GM18498 (cell line): ENCODE data around the gene CDK14.

ENCODE experiments used
- ATAC-seq: cut with Tn5 transposase; IDR thresholded peaks from one replicate; pipeline ENCODE4 v1.9.1; 2021; ENCODE audit warnings: mild to moderate bottlenecking, moderate library complexity; ENCODE audit not compliant: unreplicated experiment

Gene CDK14

GRCh38 chr7:90833443-90833842 lies 237.3 kb downstream of the CDK14 start:
- no peak for ATAC-seq

DNA sequence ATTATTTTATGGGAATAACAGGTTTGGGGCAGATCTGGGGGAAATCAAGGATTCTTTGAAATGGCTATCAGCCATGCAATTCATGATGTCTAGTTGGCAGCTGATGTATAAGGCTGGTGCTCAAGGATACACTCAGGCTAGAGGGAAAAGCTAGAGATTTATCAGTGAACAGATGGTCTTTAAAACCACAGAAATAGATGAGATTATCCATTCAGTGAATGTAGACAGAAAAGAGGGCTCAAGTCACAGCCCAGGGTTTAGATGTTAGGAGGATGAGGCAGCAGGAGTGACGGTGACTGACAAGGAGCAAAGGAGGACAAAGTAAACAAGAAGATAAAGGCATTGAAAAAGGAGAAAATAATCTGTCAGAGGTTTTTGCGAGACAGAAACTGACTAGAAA lies 238.7 kb downstream of the CDK14 start:
- ATAC-seq: no peak

GRCh38 chr7:90835861-90836260 lies 239.7 kb downstream of the CDK14 start:
- ATAC-seq: no peak

- ATAC-seq: no peak
These were observed 240.8 kb downstream of the CDK14 start for GRCh38 chr7:90836937-90837336.

GRCh38 chr7:90838799-90839198 lies 242.7 kb downstream of the CDK14 start:
- ATAC-seq: no peak

DNA sequence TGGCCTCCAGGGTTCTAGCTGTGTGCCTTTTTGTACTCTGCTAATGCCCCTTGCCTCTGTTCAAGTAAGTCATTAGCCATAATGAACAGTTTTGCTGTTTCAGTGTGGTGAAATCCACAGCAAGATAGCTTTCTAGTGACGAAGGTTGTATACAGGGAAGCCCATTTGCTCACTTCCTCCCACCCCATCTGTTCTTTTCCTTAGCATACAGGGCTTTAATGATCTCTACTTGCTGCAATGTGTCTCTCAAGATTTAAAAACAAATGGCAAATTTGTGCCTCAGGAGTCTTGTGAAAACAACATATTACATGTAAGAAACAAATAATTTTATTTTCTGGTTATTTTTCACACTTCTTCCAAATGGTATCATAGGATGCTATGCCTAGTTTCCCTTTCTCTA lies 243.2 kb downstream of the CDK14 start:
- ATAC-seq: no peak

DNA sequence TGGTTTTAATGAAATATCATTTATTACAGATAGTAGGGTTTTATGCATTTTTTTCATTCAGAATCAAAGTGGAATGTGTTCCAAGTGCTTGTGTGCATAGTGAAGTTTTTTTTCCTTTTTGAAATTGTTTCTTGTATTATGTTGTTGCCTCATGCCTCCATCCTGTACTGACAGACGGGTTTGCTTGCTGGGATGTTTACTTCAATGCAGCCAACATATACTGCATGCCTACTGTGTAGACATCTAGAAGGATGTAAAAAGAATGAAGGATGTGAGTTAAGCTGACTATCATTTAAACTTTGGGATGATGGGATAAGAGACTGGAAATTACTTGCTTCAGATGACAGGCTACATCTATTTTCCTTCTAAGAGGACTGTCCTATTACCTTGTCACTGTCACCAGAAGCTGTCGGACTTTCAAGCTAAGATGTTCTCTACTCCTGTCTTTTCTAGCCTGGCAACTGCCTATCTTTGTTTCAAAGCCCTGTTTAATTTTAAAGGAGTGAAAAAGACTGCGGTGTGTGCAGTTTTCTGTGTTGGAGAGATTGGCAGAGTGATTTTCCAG lies 243.7 kb downstream of the CDK14 start:
- no peak for ATAC-seq

DNA sequence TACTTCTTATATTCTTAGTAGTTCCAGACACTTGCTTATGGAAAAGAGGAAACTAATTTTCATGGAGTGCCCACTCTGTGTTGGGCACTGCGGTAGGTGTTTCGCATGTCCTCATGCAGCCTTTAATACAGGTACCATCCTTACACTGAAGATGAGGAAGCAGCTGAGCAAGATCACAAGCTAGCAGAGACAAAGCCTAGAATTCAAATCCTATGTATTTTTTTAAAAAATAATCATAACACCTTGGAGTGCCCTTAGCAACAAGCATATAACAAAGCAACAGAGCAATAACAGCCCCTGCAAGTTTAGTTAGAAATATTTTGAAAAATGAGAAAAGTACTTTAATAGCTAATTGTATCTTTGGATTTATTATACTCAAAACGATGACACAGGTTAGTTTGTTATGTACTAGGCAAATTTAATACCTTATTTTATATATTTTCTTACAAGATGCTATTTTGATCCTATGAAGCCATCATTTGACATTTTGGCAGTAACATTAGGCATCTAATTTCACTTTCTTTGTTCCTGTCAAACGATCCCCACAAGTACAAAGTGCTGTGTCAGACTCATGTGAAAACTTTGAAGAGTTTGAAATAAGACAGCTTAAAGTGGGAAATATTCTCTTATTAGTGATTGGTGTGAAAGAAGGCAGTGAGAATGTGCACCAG lies 245.8 kb downstream of the CDK14 start:
- no peak for ATAC-seq

- no peak for ATAC-seq
These were observed 246.3 kb downstream of the CDK14 start for GRCh38 chr7:90842430-90842788.

- no peak for ATAC-seq
These were observed 247.4 kb downstream of the CDK14 start for GRCh38 chr7:90843472-90843871.

DNA sequence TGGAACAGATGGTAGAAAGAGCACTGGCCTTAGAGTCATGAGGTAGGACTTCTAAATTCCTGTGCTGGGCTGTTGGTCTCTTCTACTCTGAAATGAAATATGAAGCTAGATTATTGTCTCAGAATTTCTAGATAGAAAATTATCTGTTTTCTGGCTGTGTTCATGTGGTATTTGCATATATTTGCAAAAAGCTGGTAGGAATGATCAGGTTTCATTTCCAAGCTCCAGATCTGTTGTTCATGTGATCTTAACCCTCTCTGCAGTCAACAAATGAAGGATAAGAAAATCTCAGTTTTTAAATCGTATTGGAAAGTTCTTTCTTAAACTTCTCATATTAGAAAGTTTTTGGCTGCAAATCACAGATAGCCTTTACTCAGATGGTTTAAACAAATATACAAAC lies 248.3 kb downstream of the CDK14 start:
- no peak for ATAC-seq

GRCh38 chr7:90846192-90846591 lies 250.1 kb downstream of the CDK14 start:
- no peak for ATAC-seq

DNA sequence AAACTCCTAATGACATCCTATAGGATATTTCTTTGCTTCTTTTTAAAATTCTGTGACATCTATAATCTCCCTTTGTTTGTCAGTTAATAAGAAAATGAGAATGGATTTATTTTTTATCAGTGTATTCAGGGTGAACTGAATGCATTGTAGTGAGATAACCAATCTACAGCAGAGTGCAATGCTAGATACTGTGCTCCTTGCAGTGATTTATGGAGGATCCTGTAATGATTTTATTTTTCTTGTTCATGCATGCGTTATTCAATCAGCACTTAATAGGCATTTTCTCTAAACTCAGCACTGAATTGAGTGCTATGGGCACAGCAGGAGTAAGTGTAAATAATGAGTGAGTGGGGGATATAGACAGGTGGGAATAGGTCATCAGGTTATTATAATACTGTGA lies 253.9 kb downstream of the CDK14 start:
- ATAC-seq: no peak

- ATAC-seq: no peak
These were observed 254.3 kb downstream of the CDK14 start for GRCh38 chr7:90850471-90850870.

DNA sequence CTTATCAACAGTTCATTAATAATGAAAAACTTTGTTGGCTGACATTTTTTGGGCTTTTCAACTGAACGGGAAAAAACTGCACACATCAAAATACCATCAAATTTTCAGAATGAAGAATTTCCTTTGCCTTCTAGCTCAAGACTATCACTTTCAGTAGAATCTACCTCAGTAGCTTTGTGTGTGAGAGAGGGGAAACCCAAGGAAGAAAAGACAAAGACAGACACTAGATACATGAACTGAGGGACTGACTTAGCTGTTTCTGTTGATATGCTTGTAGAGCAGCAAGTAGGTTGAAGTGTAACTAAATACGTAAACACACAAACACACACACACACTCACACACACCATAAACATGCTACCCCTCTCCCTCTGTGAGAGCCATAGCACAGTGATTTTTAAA lies 257.1 kb downstream of the CDK14 start:
- ATAC-seq: peak; percentile 64

- ATAC-seq: no peak
These were observed 260.4 kb downstream of the CDK14 start for GRCh38 chr7:90856351-90857070.

DNA sequence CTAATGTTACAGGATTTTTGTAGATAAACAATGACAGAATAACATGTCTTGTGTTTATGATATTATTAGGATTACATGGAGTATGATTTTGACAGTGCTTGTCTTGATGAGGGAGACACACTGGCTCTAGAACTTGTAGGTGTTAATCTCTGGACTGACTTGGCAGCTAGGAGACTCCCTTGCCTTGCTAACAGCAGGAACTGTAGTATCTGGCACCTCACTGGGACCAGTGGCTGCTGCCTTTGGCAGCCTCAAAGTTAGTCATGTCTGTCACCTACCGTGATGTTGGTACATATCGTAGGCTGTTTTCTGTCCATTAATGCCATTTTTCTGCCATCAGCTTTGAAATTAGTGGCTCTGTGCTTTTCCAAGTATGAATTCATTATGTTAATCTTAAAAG lies 261.5 kb downstream of the CDK14 start:
- no peak for ATAC-seq

DNA sequence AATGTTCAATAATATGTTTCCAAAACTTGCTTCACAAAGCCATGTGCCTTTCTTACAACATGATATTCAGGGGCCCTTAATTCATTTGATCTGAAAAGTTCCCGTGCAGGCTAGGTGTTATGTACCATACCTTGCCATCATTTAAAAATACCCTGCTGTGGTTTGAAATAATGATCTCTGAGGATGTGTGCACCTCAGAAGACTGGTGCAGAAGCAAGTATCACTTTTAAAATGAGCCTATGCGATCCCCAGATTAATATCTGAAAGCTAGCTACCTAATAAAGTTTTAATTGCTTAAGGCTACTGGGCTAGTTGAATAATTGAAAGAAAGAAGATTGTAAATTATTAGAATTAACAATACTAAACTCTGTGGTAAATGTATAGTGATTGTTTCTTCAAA lies 262.4 kb downstream of the CDK14 start:
- peak; percentile 70 for ATAC-seq

DNA sequence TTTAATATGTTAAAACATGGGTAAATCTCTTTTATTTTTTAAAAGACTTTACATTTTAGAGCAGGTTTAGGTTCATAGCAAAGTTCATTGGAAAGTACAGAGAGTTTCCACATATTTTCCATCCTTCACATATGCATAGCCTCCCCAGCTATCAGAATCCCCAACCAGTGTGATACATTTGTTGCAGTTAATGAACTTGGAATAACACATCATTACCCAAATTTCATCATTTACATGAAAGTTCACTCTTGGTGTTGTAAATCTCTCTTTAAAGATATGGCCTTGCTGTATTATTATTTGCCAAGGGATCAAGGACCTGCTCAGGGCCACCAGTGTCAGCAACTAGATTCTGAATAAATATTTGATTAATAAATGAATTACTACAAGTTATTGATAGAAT lies 263.4 kb downstream of the CDK14 start:
- no peak for ATAC-seq

DNA sequence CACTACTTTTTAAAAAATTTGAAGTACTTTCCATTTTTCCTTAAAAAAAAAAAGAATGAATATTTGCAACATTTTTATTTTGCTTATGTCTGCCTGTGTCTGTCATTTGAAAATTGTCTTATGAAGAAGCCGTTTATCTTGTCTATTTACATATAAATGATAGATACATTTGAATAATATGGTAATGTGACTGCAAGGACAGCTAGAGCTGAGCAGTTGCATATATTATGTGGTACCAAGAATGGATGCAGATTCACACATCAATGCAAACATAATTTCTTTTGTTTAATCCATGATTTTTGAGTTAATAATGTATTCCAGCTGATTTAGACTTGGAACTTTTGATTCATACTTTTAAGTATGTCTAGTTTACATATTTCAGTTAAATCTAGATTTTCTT lies 268.0 kb downstream of the CDK14 start:
- ATAC-seq: no peak

DNA sequence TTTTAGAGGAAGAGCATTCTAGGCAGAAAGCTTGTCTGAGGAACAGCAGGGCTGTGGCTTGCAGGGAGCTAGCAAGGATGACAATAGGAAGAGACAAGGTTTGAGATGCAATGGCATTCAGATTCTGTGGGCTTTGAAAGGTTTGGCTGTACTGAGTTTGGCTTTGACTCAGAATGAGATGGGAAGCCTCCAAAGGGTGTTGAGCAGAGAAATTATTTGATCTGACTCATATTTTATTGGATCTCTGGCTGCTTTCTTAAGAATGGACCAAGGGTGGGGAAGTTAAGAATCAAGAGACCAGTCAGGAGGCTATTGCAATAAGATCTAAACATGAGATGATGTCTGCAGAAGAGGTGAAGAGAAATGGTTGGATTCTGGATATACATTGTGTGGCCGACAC lies 273.2 kb downstream of the CDK14 start:
- no peak for ATAC-seq

DNA sequence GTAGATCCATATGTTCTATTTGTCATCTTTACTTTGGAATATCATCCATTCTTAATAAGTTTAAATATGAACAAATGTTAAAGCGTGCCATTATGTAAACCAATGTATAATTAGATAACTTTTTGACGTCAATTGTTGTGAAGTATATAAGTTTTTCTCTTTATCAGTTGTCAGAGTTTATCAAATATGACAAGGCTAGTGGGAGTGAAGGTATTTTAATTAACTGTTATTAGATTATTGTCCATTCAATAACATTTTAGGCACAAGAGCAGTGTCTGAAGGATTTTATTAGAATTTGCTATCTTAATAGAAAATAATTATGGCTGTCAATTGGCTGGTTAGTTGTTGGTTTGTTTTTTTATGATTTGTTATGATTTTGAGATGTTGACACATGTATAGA lies 280.6 kb downstream of the CDK14 start:
- ATAC-seq: no peak

DNA sequence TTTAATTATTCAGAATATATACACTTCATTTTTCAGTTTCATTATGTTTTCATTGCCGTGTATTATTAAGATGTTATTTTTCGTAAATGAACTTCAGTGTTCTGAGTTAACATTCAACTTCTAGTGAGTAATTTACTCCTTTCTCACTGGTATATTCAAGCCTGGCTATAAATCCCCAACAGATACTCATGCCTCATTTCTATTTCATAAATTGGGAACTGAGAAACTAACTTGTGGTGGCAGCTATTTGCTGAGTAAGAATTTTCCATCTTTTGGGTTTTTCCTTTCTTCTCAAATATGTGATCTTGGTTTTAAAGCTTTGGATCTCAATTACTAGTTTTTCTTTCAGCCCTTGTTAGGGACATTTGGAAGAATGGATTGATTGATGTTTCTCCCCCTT lies 281.1 kb downstream of the CDK14 start:
- ATAC-seq: no peak
